Astrocyte of the spinal cord (primary cell): Measurements from ENCODE around the gene C1orf87.

Experiments
- DNase-seq: peaks from one replicate; pipeline ENCODE4 v3.0.0; 2011; ENCODE audit warnings: low read depth, low spot score
- H3K4me3 ChIP-seq: 2 replicates; pipeline ENCODE4 v1.5.1; 2011; ENCODE audit warnings: low read depth, mild to moderate bottlenecking, low read length, moderate library complexity
- CTCF ChIP-seq: IDR thresholded peaks from 2 replicates; pipeline ENCODE4 v1.5.1; 2012; ENCODE audit warnings: low read depth, mild to moderate bottlenecking, low read length, inconsistent platforms
- in situ Hi-C: cut with HindIII; loops from 2 replicates; pipeline ENCODE4 v1.10.0; 2017; ENCODE audit warnings: low sequenced_read_pairs

Gene C1orf87

GRCh38 chr1:60017508-60018205 lies 55.9 kb downstream of the C1orf87 start:
- no peak for TF ChIP-seq CTCF
- DNase-seq, result no peak
- no peak overlapping the region for H3K4me3 ChIP-seq
- in situ Hi-C loops, result no loop called here

- H3K4me3 ChIP-seq, result no peak overlapping the region
- no peak for TF ChIP-seq CTCF
- in situ Hi-C loops, result no loop called here
Measured at GRCh38 chr1:60010690-60011089, 62.9 kb downstream of the C1orf87 start.

GRCh38 chr1:60008500-60008899 lies 65.1 kb downstream of the C1orf87 start:
- DNase-seq, result no peak
- in situ Hi-C loops, result no loop called here
- no peak for TF ChIP-seq CTCF
- no peak overlapping the region for H3K4me3 ChIP-seq

More at GRCh38 chr1:60010690-60011089, 62.9 kb downstream of the C1orf87 start:
- no peak for DNase-seq

DNA sequence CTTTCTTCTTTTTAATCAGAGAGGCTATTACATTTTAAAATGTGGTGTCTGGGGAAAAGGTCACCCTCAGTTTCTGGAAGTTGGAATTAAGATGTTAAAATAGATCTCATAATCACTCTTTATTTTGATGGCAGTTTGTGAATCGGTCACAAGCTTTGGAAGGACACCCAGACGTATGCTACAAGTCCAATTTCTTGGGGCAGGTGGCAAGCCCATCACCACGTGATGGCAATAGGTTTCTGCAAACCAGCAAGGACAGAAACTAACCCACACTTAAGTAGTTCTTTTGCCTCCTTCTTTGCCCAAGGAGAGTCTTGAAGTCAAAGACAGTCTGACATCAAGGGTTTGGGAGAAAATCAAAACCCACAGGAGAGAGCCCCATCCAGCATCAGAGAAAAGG lies 72.9 kb downstream of the C1orf87 start:
- TF ChIP-seq CTCF, result no peak
- H3K4me3 ChIP-seq, result no peak overlapping the region
- DNase-seq, result no peak
- in situ Hi-C loops, result no loop called here

DNA sequence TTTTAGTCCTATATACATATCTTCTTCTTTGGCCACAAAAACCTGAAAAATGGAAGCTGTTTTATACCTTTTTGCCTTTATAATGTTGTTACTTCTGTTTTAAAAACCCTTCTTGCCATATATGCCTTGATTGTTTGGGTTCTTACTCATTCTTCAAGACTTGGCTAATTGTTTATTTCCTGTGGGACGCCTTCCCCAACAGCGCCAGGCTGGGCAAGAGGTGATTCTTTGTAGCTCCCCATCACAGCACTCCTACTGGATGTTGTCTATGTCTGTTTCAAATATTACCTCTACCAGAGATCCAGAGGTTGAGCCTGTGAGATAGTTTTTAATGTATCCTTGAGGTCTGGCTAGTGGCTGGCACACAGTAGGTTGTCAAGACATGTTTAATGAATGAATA lies 73.8 kb downstream of the C1orf87 start:
- DNase-seq, result no peak
- no peak overlapping the region for H3K4me3 ChIP-seq
- no peak for TF ChIP-seq CTCF
- in situ Hi-C loops, result no loop called here

DNA sequence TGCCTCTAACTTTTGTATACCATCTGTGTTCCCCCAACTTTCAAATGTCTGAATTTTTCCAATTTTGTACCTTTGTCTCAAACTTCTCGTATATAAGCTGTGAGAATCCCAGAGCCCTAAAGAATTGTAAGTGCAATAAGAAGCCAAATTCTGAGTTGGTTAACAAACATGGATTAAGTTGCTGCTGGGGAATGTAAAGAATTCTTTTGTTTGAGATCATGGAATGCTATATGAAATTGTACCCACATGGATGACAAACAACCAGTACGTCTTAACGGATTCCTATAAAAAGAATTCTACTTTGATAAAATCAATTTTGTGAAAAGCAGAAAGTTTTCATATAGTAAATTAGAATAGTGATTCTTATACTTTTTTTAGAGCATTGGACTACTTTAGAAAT lies 74.6 kb downstream of the C1orf87 start:
- no peak for TF ChIP-seq CTCF
- H3K4me3 ChIP-seq, result no peak overlapping the region
- no peak for DNase-seq
- in situ Hi-C loops, result no loop called here
